GM18861 (cell line): Measurements from ENCODE around the gene MAL.

Experiments
- ATAC-seq: cut with Tn5 transposase; IDR thresholded peaks from one replicate; pipeline ENCODE4 v1.9.1; 2021; ENCODE audit not compliant: unreplicated experiment

The MAL gene

GRCh38 chr2:95025406-95026319 lies at the start of gene MAL:
Gene MAL, plus strand, starts transcription at chr2:95025708. Its CDS starts 85 bp downstream, at chr2:95025793.
- ATAC-seq = no peak

- no peak for ATAC-seq
Measured at GRCh38 chr2:94977826-94978225, 47.7 kb upstream of the MAL start.

- ATAC-seq = no peak
Measured at GRCh38 chr2:94978917-94979316, 46.6 kb upstream of the MAL start.

- ATAC-seq = no peak
Measured at GRCh38 chr2:94979406-94980375, 45.8 kb upstream of the MAL start.

GRCh38 chr2:94980406-94980805 lies 45.1 kb upstream of the MAL start:
- ATAC-seq = no peak

- no peak for ATAC-seq
Measured at GRCh38 chr2:94982156-94982555, 43.4 kb upstream of the MAL start.

- no peak for ATAC-seq
Measured at GRCh38 chr2:94982675-94983074, 42.8 kb upstream of the MAL start.

GRCh38 chr2:94984964-94985575 lies 40.4 kb upstream of the MAL start:
- ATAC-seq = no peak

- no peak for ATAC-seq
Measured at GRCh38 chr2:94985636-94986035, 39.9 kb upstream of the MAL start.

GRCh38 chr2:94986392-94986963 lies 39.0 kb upstream of the MAL start:
- peak; percentile 88 for ATAC-seq

GRCh38 chr2:94987074-94988020 lies 38.2 kb upstream of the MAL start:
- no peak for ATAC-seq

- no peak for ATAC-seq
Measured at GRCh38 chr2:94990956-94991355, 34.6 kb upstream of the MAL start.

- no peak for ATAC-seq
Measured at GRCh38 chr2:94992360-94992759, 33.1 kb upstream of the MAL start.

- ATAC-seq = no peak
Measured at GRCh38 chr2:94993176-94994062, 32.1 kb upstream of the MAL start.

GRCh38 chr2:94994063-94994913 lies 31.2 kb upstream of the MAL start:
- ATAC-seq = no peak

GRCh38 chr2:94994914-94995552 lies 30.5 kb upstream of the MAL start:
- no peak for ATAC-seq

GRCh38 chr2:94995553-94996304 lies 29.8 kb upstream of the MAL start:
- no peak for ATAC-seq
